Measurements from ENCODE around the gene FAM13A.

DNA sequence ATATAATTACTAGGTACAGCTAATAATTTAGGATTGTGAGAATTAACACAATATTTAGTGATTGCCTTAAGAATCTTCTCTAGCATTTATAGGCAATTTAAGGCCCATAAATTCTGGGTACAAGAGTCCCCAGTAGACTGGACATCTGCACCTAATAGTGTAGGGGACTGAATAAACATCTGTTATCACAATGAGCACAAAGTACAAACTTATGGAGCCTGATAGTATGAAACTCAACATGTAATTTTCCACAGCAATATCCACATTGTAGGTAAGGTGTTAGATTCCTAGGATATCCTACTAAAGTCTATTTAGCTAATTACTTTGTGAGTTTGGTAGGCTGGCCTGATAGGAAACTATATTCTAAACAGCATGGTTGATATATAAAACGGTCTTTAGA is 178.3 kb downstream of the FAM13A start:
- TF ChIP-seq EZH2 (IDR thresholded peaks at IDR 0.05; ENCODE audit: borderline replicate concordance, low read depth, low read length, severe bottlenecking) = no peak
- no peak for TF ChIP-seq CTCF (IDR thresholded peaks at IDR 0.05; ENCODE audit: extremely low read depth in 1 of 2, insufficient read depth in 1 of 2, low read depth in 1 of 2, low read length in 2 of 2)
- TF ChIP-seq JUN (IDR thresholded peaks at IDR 0.05; ENCODE audit: borderline replicate concordance, insufficient read depth, insufficient read length, low read depth) = no peak
- no peak for TF ChIP-seq POLR2A (IDR thresholded peaks at IDR 0.05; ENCODE audit: low read depth, low read length)
- TF ChIP-seq, protein P1, sequence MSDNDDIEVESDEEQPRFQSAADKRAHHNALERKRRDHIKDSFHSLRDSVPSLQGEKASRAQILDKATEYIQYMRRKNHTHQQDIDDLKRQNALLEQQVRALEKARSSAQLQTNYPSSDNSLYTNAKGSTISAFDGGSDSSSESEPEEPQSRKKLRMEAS (IDR thresholded peaks at IDR 0.05; ENCODE audit: insufficient read depth, insufficient read length) = no peak
- TF ChIP-seq FOS (IDR thresholded peaks at IDR 0.05; ENCODE audit: borderline replicate concordance, insufficient read depth, low read length) = no peak
- TF ChIP-seq POLR2AphosphoS5 (IDR thresholded peaks at IDR 0.05; ENCODE audit: insufficient read depth, low read depth, low read length) = no peak
